Measurements from ENCODE around the gene DOCK6. TPM values are rescaled to one million over a fixed set of nuclear protein-coding genes. Genes with fewer than 3 reads are reported as not detected.

DOCK6 gene
- total RNA-seq, 1 donor from 2014 or later: 56.8 TPM

DNA sequence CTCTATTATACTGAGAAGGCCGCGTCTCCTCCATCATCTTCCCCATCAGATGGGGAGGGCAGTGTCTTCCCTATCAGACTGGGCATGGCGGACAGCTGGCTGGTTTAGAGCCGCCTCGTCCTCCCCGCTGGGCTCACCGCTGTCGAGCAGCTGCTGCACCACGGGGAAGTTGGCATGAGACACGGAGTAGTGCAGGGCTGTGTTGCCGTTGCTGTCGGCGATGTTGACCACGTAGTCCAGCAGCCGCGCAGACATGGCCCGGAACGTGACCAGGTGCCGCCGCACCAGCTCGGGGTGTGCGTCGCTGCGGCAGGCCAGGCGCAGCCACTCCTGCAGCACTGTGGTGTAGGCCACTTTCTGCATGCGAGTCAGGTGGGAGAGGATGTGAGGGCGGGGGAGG is 88.0 kb downstream of the DOCK6 start:
- Histone ChIP-seq H3K27me3 (ENCODE audit: control insufficient read depth, insufficient read depth, low read length) (no peaks in the 10 kb centered on the region), H3K36me3 (ENCODE audit: control insufficient read depth, insufficient read depth, low read length) (no peaks in the 10 kb centered on the region), H3K4me3 (ENCODE audit: low read depth, low read length) (no peak overlapping the region)
- TF ChIP-seq, protein P1, sequence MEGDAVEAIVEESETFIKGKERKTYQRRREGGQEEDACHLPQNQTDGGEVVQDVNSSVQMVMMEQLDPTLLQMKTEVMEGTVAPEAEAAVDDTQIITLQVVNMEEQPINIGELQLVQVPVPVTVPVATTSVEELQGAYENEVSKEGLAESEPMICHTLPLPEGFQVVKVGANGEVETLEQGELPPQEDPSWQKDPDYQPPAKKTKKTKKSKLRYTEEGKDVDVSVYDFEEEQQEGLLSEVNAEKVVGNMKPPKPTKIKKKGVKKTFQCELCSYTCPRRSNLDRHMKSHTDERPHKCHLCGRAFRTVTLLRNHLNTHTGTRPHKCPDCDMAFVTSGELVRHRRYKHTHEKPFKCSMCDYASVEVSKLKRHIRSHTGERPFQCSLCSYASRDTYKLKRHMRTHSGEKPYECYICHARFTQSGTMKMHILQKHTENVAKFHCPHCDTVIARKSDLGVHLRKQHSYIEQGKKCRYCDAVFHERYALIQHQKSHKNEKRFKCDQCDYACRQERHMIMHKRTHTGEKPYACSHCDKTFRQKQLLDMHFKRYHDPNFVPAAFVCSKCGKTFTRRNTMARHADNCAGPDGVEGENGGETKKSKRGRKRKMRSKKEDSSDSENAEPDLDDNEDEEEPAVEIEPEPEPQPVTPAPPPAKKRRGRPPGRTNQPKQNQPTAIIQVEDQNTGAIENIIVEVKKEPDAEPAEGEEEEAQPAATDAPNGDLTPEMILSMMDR (IDR thresholded peaks at IDR 0.05; ENCODE audit: insufficient read depth, low read length, poor library complexity, severe bottlenecking): no peak
- DNase-seq (ENCODE audit: low read depth): no peak

DNA sequence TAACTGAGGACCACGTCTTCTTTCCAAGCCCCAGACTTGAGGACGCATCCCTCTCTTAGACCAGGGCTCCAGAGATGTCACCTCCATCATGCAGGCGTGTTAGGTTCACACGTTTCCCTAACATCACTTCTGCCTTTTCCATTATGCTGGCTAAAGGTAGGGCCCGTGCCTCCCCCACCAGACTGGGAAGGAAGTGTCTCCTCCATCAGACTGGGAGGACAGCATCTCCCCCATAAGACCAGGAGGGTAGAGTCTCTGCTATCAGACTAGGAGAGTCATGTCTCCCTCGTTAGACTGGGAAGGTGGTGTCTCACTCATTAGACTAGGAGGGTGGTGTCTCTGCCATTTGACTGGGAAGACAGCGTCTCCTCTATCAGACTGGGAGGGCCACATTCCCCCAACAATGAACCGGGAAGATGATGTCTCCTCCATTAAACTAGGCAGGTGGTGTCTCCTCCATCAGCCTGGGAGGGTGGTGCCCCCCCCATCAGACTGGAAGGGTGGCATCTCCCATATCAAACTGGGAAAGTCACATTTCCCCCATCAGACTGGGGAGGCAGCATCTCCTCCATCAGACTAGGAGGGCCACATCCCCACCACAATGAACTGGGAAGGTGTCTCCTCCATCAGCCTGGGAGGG is 88.7 kb downstream of the DOCK6 start:
- H3K36me3 ChIP-seq (ENCODE audit: control insufficient read depth, insufficient read depth, low read length): no peaks in the 10 kb centered on the region
- H3K4me3 ChIP-seq (ENCODE audit: low read depth, low read length): no peak overlapping the region
- H3K27me3 ChIP-seq (ENCODE audit: control insufficient read depth, insufficient read depth, low read length): no peaks in the 10 kb centered on the region
- no peak for DNase-seq (ENCODE audit: low read depth)
- TF ChIP-seq, protein P1 (IDR thresholded peaks at IDR 0.05; ENCODE audit: insufficient read depth, low read length, poor library complexity, severe bottlenecking): no peak

- no peaks in the 10 kb centered on the region for H3K36me3 ChIP-seq (ENCODE audit: control insufficient read depth, insufficient read depth, low read length)
Measured at GRCh38 chr19:11172576-11172975, 89.7 kb downstream of the DOCK6 start.

DNA sequence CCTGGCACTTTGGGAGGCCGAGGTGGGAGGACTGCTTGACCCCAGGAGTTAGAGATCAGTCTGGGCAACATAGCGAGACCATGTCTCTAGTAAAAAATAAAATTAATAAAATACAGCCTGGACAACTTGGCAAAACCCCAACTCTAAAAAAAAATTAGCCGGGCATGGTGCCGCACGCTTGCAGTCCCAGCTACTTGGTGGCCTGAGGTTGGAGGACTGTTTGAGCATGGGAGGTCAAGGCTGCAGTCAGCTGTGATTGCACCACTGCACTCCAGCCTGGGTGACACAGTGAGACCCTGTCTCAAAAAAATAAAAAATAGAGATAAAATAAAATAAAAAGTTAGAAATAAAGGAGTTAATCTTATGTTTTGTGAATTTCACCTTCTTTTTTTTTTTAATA is 91.2 kb downstream of the DOCK6 start:
- no peaks in the 10 kb centered on the region for H3K36me3 ChIP-seq (ENCODE audit: control insufficient read depth, insufficient read depth, low read length)
- no peak for DNase-seq (ENCODE audit: low read depth)
- no peaks in the 10 kb centered on the region for H3K27me3 ChIP-seq (ENCODE audit: control insufficient read depth, insufficient read depth, low read length)
- no peak overlapping the region for H3K4me3 ChIP-seq (ENCODE audit: low read depth, low read length)
- TF ChIP-seq, protein P1 (IDR thresholded peaks at IDR 0.05; ENCODE audit: insufficient read depth, low read length, poor library complexity, severe bottlenecking): no peak

More at GRCh38 chr19:11172576-11172975, 89.7 kb downstream of the DOCK6 start:
- no peak overlapping the region for H3K4me3 ChIP-seq (ENCODE audit: low read depth, low read length)
- H3K27me3 ChIP-seq (ENCODE audit: control insufficient read depth, insufficient read depth, low read length): no peaks in the 10 kb centered on the region
- TF ChIP-seq, protein P1 (IDR thresholded peaks at IDR 0.05; ENCODE audit: insufficient read depth, low read length, poor library complexity, severe bottlenecking): no peak
- DNase-seq (ENCODE audit: low read depth): no peak

DNA sequence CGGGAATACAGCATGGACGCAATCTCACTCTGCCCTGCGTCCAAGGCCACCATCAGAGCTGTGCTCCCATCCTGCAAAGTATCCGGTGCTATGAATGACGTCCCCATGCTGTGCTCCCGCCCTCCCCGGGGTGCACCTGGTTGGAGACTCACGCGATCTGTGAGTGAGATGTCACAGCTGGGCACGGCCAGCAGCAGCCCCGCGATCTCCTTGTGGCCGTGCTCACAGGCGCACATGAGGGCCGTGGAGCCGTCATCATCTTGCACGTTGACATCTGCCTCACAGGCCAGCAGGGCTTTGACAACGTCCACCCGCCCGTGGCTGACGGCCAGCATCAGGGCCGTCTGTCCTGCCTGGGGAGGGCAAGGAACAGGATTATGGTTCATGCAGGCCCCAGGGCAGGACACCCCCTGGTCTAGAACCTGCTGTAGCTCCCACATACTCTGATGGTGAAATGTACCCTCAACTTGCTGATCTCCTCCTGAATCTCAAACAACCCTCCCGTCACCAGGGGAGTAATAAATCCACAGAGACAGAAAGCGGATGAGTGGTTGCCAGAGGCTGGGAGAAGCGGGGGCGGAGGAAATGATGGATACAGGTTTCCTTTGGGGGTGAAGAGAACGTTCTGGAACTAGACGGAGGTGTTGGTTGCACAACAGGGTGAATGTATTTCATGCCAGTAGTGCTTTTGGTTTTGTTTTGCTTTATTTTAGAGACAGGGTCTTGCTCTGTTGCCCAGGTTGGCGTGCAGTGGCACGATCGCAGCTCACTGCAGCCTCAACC is 92.2 kb downstream of the DOCK6 start:
- Histone ChIP-seq H3K4me3 (ENCODE audit: low read depth, low read length) (no peak overlapping the region), H3K27me3 (ENCODE audit: control insufficient read depth, insufficient read depth, low read length) (no peaks in the 10 kb centered on the region), H3K36me3 (ENCODE audit: control insufficient read depth, insufficient read depth, low read length) (no peaks in the 10 kb centered on the region)
- TF ChIP-seq, protein P1 (IDR thresholded peaks at IDR 0.05; ENCODE audit: insufficient read depth, low read length, poor library complexity, severe bottlenecking): no peak
- no peak for DNase-seq (ENCODE audit: low read depth)

Measured in kidney epithelial cell (primary cell).